Neural progenitor cell (in vitro differentiated cells): ENCODE measurements around the gene COG5.

Experiments
- CTCF ChIP-seq: fragments of 200-600 bp; sonication (generic); IDR thresholded peaks from 2 replicates; pipeline ENCODE4 v1.5.1; 2017; ENCODE audit warnings: antibody characterized with exemption, mild to moderate bottlenecking
- EZH2 ChIP-seq: fragments of 200-600 bp; sonication (generic); IDR thresholded peaks from 2 replicates; pipeline ENCODE4 v1.6.1; 2017; ENCODE audit warnings: antibody characterized with exemption, mild to moderate bottlenecking, moderate library complexity
- EZH2phosphoT487 ChIP-seq: fragments of 200-600 bp; sonication (generic); IDR thresholded peaks from 2 replicates; pipeline ENCODE4 v1.6.1; 2017; ENCODE audit warnings: antibody characterized with exemption

GRCh38 chr7:107294182-107294581 is 269.5 kb downstream of the COG5 start:
- no peak for TF ChIP-seq CTCF
- TF ChIP-seq EZH2, result no peak
- TF ChIP-seq EZH2phosphoT487, result no peak
